Measurements from ENCODE around the gene HDAC2.

- TF ChIP-seq, protein P1, sequence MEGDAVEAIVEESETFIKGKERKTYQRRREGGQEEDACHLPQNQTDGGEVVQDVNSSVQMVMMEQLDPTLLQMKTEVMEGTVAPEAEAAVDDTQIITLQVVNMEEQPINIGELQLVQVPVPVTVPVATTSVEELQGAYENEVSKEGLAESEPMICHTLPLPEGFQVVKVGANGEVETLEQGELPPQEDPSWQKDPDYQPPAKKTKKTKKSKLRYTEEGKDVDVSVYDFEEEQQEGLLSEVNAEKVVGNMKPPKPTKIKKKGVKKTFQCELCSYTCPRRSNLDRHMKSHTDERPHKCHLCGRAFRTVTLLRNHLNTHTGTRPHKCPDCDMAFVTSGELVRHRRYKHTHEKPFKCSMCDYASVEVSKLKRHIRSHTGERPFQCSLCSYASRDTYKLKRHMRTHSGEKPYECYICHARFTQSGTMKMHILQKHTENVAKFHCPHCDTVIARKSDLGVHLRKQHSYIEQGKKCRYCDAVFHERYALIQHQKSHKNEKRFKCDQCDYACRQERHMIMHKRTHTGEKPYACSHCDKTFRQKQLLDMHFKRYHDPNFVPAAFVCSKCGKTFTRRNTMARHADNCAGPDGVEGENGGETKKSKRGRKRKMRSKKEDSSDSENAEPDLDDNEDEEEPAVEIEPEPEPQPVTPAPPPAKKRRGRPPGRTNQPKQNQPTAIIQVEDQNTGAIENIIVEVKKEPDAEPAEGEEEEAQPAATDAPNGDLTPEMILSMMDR (conservative IDR thresholded peaks at IDR 0.05; ENCODE audit: low read depth in 2 of 2), result no peak
- TF ChIP-seq POLR2AphosphoS5 (IDR thresholded peaks at IDR 0.05; ENCODE audit: low read depth) (no peak), EZH2 (IDR thresholded peaks at IDR 0.05; ENCODE audit: low read depth, unreplicated experiment) (no peak), ZNF114 (CRISPR knock-in tag; IDR thresholded peaks at IDR 0.05) (no peak), STAT1 (IDR thresholded peaks at IDR 0.05; ENCODE audit: unreplicated experiment) (no peak), ZNF462 (CRISPR knock-in tag; IDR thresholded peaks at IDR 0.05) (no peak), REST (IDR thresholded peaks at IDR 0.05; ENCODE audit: unreplicated experiment) (no peak), EZH2phosphoT487 (IDR thresholded peaks at IDR 0.05; ENCODE audit: unreplicated experiment) (no peak), ZNF331 (CRISPR knock-in tag; IDR thresholded peaks at IDR 0.05; ENCODE audit: low read depth) (no peak), JUNB (IDR thresholded peaks at IDR 0.05; ENCODE audit: unreplicated experiment) (no peak), CREB1 (CRISPR knock-in tag; IDR thresholded peaks at IDR 0.05; ENCODE audit: low read depth) (no peak), ETS1 (IDR thresholded peaks at IDR 0.05) (no peak), NANOG (IDR thresholded peaks at IDR 0.05; ENCODE audit: borderline replicate concordance) (no peak)
Measured at GRCh38 chr6:113989675-113990074, 18.7 kb upstream of the HDAC2 start.
